K562 (cell line): ENCODE measurements around the gene GSDME. TPM values are rescaled to one million over a fixed set of nuclear protein-coding genes. Genes with fewer than 3 reads are reported as not detected.

Experiments
- ATAC-seq: fragments of 200-7000 bp; cut with Tn5 transposase; 3 replicates; pipeline ENCODE4 v1.9.1; 2020; ENCODE audit warnings: moderate library complexity
- BruUV-seq: library from RNA; stranded (reverse); fragments of 400-500 nt; replicated peaks from 2 replicates; lab custom pipeline; 2021; lab: Mats Ljungman, UMichigan
- CTCF ChIA-PET: fragments of 300-600 bp; formaldehyde crosslinking; extraction: SDS; loops from one replicate; lab custom pipeline; 2021; ENCODE audit warnings: low intra/inter-chr PET ratio; lab: Yijun Ruan, JAX
- POLR2A ChIA-PET: fragments of 300-600, 350-650 bp; sonication (Branson Sonifier 250); formaldehyde crosslinking; extraction: SDS; loops from one replicate; lab custom pipeline; 2021; ENCODE audit warnings: antibody characterized with exemption, inconsistent platforms; lab: Yijun Ruan, JAX
- DNase-seq, 4 experiments: peaks; one replicate each; pipeline versions ENCODE4 v3.0.0 to v3.0.0-alpha.2; 2011 to 2018; ENCODE audit warnings: low spot score in 3 of 4, mixed read lengths in 3 of 4; ENCODE audit errors: extremely low read depth in 1 of 4
- FAIRE-seq: peaks from 2 replicates; lab custom pipeline; 2011; peaks lifted over from hg19 to GRCh38; lab: Jason Lieb, UNC
- H2AFZ ChIP-seq: 2 replicates; pipeline ENCODE4 v1.6.0; 2011; ENCODE audit warnings: low read depth, low read length, control low read depth, inconsistent platforms
- H3K27ac ChIP-seq: fragments of 200-600 bp; 3 replicates; pipeline ENCODE4 v1.8.0; 2011; ENCODE audit warnings: low read depth, mild to moderate bottlenecking, control low read depth, inconsistent platforms, low read length, moderate library complexity, mixed read lengths; ENCODE audit errors: extremely low read depth
- H3K27me3 ChIP-seq, 2 experiments: fragments of 300-600 bp in 1 of 2; 2 replicates in 1 of 2; 3 replicates in 1 of 2; pipeline versions ENCODE4 v1.6.0 to v1.8.0; 2011; ENCODE audit warnings: inconsistent platforms in 2 of 2, low read length in 2 of 2, mild to moderate bottlenecking in 1 of 2, mixed read lengths in 1 of 2, moderate library complexity in 1 of 2; ENCODE audit not compliant: control insufficient read depth in 2 of 2, insufficient read depth in 2 of 2
- H3K36me3 ChIP-seq: fragments of 300-600 bp; 3 replicates; pipeline ENCODE4 v1.8.0; 2011; ENCODE audit warnings: mild to moderate bottlenecking, low read length, inconsistent platforms; ENCODE audit not compliant: control insufficient read depth, insufficient read depth
- H3K4me1 ChIP-seq, 2 experiments: fragments of 200-600 bp in 1 of 2; replicated peaks in 1 of 2; 2 replicates in 1 of 2; 3 replicates in 1 of 2; pipeline versions ENCODE4 v1.5.1 to v1.8.0; 2011; ENCODE audit warnings: inconsistent platforms in 2 of 2, low read length in 2 of 2, mild to moderate bottlenecking in 1 of 2, mixed read lengths in 1 of 2, moderate library complexity in 1 of 2; ENCODE audit not compliant: control insufficient read depth in 2 of 2, insufficient read depth in 2 of 2
- H3K4me2 ChIP-seq: 2 replicates; pipeline ENCODE4 v1.6.1; 2011; ENCODE audit warnings: low read length, control low read depth, inconsistent platforms, mixed read lengths; ENCODE audit not compliant: insufficient read depth
- H3K4me3 ChIP-seq: fragments of 200-600 bp; sonication (generic), shearing (Covaris generic); 2 replicates; pipeline ENCODE4 v1.5.1; 2016; ENCODE audit warnings: control low read depth, inconsistent platforms
- H3K79me2 ChIP-seq: fragments of 200-600 bp; 3 replicates; pipeline ENCODE4 v1.8.0; 2011; ENCODE audit warnings: low read length, inconsistent platforms; ENCODE audit not compliant: control insufficient read depth, insufficient read depth
- H3K9ac ChIP-seq, 2 experiments: 2 replicates each; pipeline versions ENCODE4 v1.6.0 to v1.6.1; 2011; ENCODE audit warnings: low read depth in 2 of 2, low read length in 2 of 2, control low read depth in 1 of 2, inconsistent platforms in 1 of 2, mild to moderate bottlenecking in 1 of 2, mixed read lengths in 1 of 2; ENCODE audit not compliant: insufficient read depth in 1 of 2
- H3K9me1 ChIP-seq: one replicate; pipeline ENCODE4 v1.6.0; 2011; ENCODE audit warnings: inconsistent platforms, mild to moderate bottlenecking, low read length, moderate library complexity; ENCODE audit not compliant: control insufficient read depth, insufficient read depth
- H3K9me3 ChIP-seq: replicated peaks from 2 replicates; pipeline ENCODE4 v1.5.1; 2011; ENCODE audit warnings: low read depth, low read length, inconsistent platforms; ENCODE audit not compliant: control insufficient read depth, insufficient read depth
- H4K20me1 ChIP-seq: replicated peaks from 2 replicates; pipeline ENCODE4 v1.6.1; 2011; ENCODE audit warnings: low read length, inconsistent platforms, mixed read lengths; ENCODE audit not compliant: control insufficient read depth, insufficient read depth
- GTF3C2 ChIP-seq: IDR thresholded peaks from 3 replicates; pipeline ENCODE4 v1.6.1; 2011; ENCODE audit warnings: borderline replicate concordance, mild to moderate bottlenecking, moderate library complexity; ENCODE audit not compliant: insufficient read length; ENCODE audit errors: extremely low read depth
- KLF6 ChIP-seq: fragments of 250-450 bp; sonication (Bioruptor Pico); IDR thresholded peaks from 2 replicates; pipeline ENCODE4 v1.4.0; 2020; ENCODE audit warnings: mild to moderate bottlenecking, moderate library complexity, borderline replicate concordance
- OTX1 ChIP-seq: fragments of 450-650 bp; formaldehyde crosslinking; IDR thresholded peaks from 2 replicates; pipeline ENCODE4 v1.4.0; 2022; ENCODE audit warnings: mild to moderate bottlenecking
- POLR3A ChIP-seq: IDR thresholded peaks from 2 replicates; pipeline ENCODE4 v1.6.1; 2011; ENCODE audit warnings: borderline replicate concordance, mild to moderate bottlenecking, moderate library complexity; ENCODE audit not compliant: insufficient read length, insufficient read depth; ENCODE audit errors: extremely low read depth
- TBL1XR1 ChIP-seq, 2 experiments: IDR thresholded peaks; 2 replicates each; pipeline ENCODE4 v1.6.1; 2012; ENCODE audit warnings: improper control_type of control experiment in 2 of 2, low read length in 2 of 2, mild to moderate bottlenecking in 1 of 2
- ZNF282 ChIP-seq: sonication (generic); formaldehyde crosslinking; IDR thresholded peaks from 2 replicates; pipeline ENCODE4 v1.8.1; 2023; ENCODE audit warnings: missing genetic modification reagents
- ZNF324 ChIP-seq: fragments of 250-450 bp; sonication (Bioruptor Pico); IDR thresholded peaks from 2 replicates; pipeline ENCODE4 v1.4.0; 2020; ENCODE audit warnings: mild to moderate bottlenecking
- ZZZ3 ChIP-seq: fragments of 450-650 bp; IDR thresholded peaks from 2 replicates; pipeline ENCODE4 v1.6.1; 2016; ENCODE audit warnings: antibody characterized with exemption, mild to moderate bottlenecking, moderate library complexity
- WGBS: fragments of 100-300 bp; shearing (Covaris generic); methylation state at CpG from one replicate; pipeline ENCODE4 v1.1.6; 2016; ENCODE audit warnings: low coverage, mixed read lengths; ENCODE audit not compliant: insufficient coverage; ENCODE audit errors: missing lambda C conversion rate; 5-methylcytosine and 5-hydroxymethylcytosine counted together
- in situ Hi-C: fragments of 300-500 bp; cut with MboI; formaldehyde crosslinking; loops from 4 replicates; pipeline ENCODE4 v1.15.0; 2018; ENCODE audit warnings: inconsistent platforms, mixed read lengths
- intact Hi-C: fragments of 100-400 bp; cut with micrococcal nuclease; formaldehyde crosslinking; loops from 2 replicates; pipeline ENCODE4 v1.14.2; 2022
- polyA plus RNA-seq, 8 experiments: library from polyadenylated mRNA; depleted of rRNA in 4 of 8; stranded (reverse) in 5 of 8; unstranded in 3 of 8; fragments of >200 nt; fragmentation: Nextera tagmentation in 2 of 8; fragmentation: Illumina TruSeq in 1 of 8; extraction: Ambion mirVana in 2 of 8; extraction: Trizol in 1 of 8; gene quantifications; 2 replicates each; pipeline versions ENCODE4 v1.2.1 to v1.2.3, GENCODE V29; 2011 to 2014; ENCODE audit warnings: inconsistent platforms in 1 of 8, missing spikeins in 1 of 8
- total RNA-seq, 7 experiments: library from RNA; depleted of rRNA in 6 of 7; stranded (reverse); fragments of >200 nt in 6 of 7; fragmentation: Illumina TruSeq in 2 of 7; extraction: Trizol in 2 of 7; gene quantifications; 2 replicates each; pipeline versions ENCODE4 v1.2.1 to v1.2.3, GENCODE V29; 2011 to 2021; ENCODE audit warnings: low replicate concordance in 1 of 7
- TF ChIP-seq, protein P1 (sequence below): fragments of 250-450 bp; sonication (Bioruptor Pico); IDR thresholded peaks from 2 replicates; pipeline ENCODE4 v1.5.0; 2021; ENCODE audit warnings: mild to moderate bottlenecking, moderate library complexity
- TF ChIP-seq, protein P2 (sequence below): sonication (generic); formaldehyde crosslinking; IDR thresholded peaks from 2 replicates; pipeline ENCODE4 v1.8.1; 2022; ENCODE audit warnings: missing genetic modification reagents

GSDME gene
- total and polyA plus RNA-seq, 9 of the 15 experiments (the other 6 are each of a cell fraction or from before 2014, with no cell fraction given): 0.37 to 1.9 (median 0.62) TPM

- H3K27ac ChIP-seq: no peak overlapping the region
- H4K20me1 ChIP-seq: no peaks in the 10 kb centered on the region; the same call in 1 of the 2 replicates
- 4% methylated on average over 7 of the region's 7 CpGs for WGBS
- H3K9ac ChIP-seq: no peak overlapping the region
- no peak overlapping the region for H3K4me2 ChIP-seq
- no peaks in the 10 kb centered on the region for H3K9me1 ChIP-seq
- in situ Hi-C loops: no loop called here
- H3K9me3 ChIP-seq: no peaks in the 10 kb centered on the region
- no peaks in the 10 kb centered on the region for H3K36me3 ChIP-seq
- ATAC-seq (no peak), FAIRE-seq (no peak), DNase-seq (no peak)
- no peaks in the 10 kb centered on the region for H3K79me2 ChIP-seq
- ChIA-PET CTCF (no interaction called here), POLR2A (interaction anchor here (0.7 kb wide), 1 partner anchor 498 kb away, joined by 3 read pairs; no protein-coding TSS in a partner anchor)
- H3K4me3 ChIP-seq: no peak overlapping the region
- BruUV-seq: no TSS peak
- intact Hi-C loops: no loop called here
- H3K4me1 ChIP-seq: peaks cover 0 to 6% of the 10 kb centered on the region in 2 experiments; a peak in 3 of 5 replicates
- no peak overlapping the region for H2AFZ ChIP-seq
- peaks cover 0 to 16% of the 10 kb centered on the region in 2 experiments; a peak in 3 of 5 replicates for H3K27me3 ChIP-seq
- TF ChIP-seq, protein P1, sequence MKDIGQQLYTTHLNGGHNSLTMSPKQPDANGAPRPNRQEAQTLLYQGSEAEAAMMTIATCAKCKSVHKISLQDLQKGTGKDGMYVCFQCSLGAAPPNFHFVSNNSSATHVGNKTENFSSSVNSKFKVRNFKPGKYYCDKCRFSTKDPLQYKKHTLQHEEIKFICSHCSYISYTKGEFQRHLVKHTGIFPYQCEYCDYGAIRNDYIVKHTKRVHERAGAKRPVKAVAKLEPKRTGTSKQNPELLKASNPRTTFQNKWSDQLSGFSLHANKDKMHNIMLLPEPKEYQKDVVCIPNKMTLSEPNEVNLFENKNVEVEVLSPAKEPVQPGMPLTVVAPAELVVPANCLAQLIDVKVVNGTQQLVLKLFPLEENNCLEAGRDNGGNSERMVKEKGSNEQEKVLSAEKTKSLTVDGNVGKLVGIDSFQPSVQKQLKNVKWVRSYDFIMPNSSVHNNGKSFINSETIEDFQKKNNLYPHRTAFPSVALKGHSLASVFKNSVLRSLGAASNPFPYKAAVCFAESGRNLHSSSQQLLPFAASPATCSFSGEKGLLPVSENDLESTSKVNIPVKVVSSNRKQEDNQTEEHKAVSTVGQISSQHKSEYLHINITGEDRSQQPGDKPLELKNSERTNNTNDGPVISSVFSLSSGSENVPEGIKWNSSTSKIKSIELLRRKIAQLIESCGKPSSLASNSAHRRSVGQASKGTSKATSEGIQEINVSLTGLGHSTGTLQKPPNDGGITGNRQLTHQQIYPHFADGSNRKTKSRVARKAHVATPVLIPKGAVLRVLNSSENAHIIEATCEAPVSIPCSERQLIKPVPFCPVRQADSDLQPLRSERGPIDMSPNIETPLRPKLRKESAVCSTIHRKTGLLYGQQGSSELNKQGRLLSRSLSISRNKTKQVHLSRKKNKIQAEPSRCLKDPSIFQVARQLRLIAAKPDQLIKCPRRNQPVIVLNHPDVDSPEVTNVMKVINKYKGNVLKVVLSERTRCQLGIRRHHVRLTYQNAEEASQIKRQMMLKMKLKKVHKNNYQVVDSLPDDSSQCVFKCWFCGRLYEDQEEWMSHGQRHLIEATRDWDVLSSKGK: no peak
- TF ChIP-seq ZZZ3 (no peak), TBL1XR1 (IDR thresholded peaks at IDR 0.05; ENCODE audit: low read length in 2 of 2) (no peak), OTX1 (no peak), ZNF282 (CRISPR knock-in tag) (no peak), ZNF324 (no peak), GTF3C2 (no peak), KLF6 (CRISPR knock-in tag) (no peak), POLR3A (no peak)
- TF ChIP-seq, protein P2, sequence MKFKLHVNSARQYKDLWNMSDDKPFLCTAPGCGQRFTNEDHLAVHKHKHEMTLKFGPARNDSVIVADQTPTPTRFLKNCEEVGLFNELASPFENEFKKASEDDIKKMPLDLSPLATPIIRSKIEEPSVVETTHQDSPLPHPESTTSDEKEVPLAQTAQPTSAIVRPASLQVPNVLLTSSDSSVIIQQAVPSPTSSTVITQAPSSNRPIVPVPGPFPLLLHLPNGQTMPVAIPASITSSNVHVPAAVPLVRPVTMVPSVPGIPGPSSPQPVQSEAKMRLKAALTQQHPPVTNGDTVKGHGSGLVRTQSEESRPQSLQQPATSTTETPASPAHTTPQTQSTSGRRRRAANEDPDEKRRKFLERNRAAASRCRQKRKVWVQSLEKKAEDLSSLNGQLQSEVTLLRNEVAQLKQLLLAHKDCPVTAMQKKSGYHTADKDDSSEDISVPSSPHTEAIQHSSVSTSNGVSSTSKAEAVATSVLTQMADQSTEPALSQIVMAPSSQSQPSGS (CRISPR knock-in tag): no peak
Measured at GRCh38 chr7:24717694-24718320, 39.5 kb downstream of the GSDME start.
